ENCODE data around the gene CUEDC1.

CUEDC1 gene

GRCh38 chr17:57927048-57927723, 28.0 kb downstream of the CUEDC1 start:
- H3K36me3 ChIP-seq (ENCODE audit: control insufficient read depth, insufficient read depth, low read length) = no peaks in the 10 kb centered on the region
- TF ChIP-seq CTCF (IDR thresholded peaks at IDR 0.05) = no peak
- H3K27me3 ChIP-seq (ENCODE audit: control insufficient read depth, insufficient read depth, low read length) = no peaks in the 10 kb centered on the region
- H3K9ac ChIP-seq = no peak overlapping the region
- H2AFZ ChIP-seq = no peak overlapping the region
- no peak overlapping the region for H3K4me3 ChIP-seq (ENCODE audit: low read depth, low read length)
- H3K4me2 ChIP-seq (ENCODE audit: low read length) = no peak overlapping the region
- H3K27ac ChIP-seq = no peak overlapping the region
- no peaks in the 10 kb centered on the region for H3K9me3 ChIP-seq (ENCODE audit: control insufficient read depth, low read length)
- no peaks in the 10 kb centered on the region for H3K4me1 ChIP-seq
- H3K79me2 ChIP-seq = peaks cover 14% of the 10 kb centered on the region

GRCh38 chr17:57926723-57927047, 28.5 kb downstream of the CUEDC1 start:
- peaks cover 14% of the 10 kb centered on the region for H3K79me2 ChIP-seq
- H3K4me1 ChIP-seq = no peaks in the 10 kb centered on the region
- H3K9me3 ChIP-seq (ENCODE audit: control insufficient read depth, low read length) = no peaks in the 10 kb centered on the region
- no peak overlapping the region for H3K27ac ChIP-seq
- no peak for TF ChIP-seq CTCF (IDR thresholded peaks at IDR 0.05)
- no peak overlapping the region for H3K4me3 ChIP-seq (ENCODE audit: low read depth, low read length)
- H3K4me2 ChIP-seq (ENCODE audit: low read length) = no peak overlapping the region
- no peak overlapping the region for H2AFZ ChIP-seq
- no peak overlapping the region for H3K9ac ChIP-seq
- H3K36me3 ChIP-seq (ENCODE audit: control insufficient read depth, insufficient read depth, low read length) = no peaks in the 10 kb centered on the region
- H3K27me3 ChIP-seq (ENCODE audit: control insufficient read depth, insufficient read depth, low read length) = no peaks in the 10 kb centered on the region

- Histone ChIP-seq H3K4me2 (ENCODE audit: low read length) (no peak overlapping the region), H3K27me3 (ENCODE audit: control insufficient read depth, insufficient read depth, low read length) (no peaks in the 10 kb centered on the region), H3K27ac (no peak overlapping the region), H2AFZ (no peak overlapping the region), H3K9me3 (ENCODE audit: control insufficient read depth, low read length) (no peaks in the 10 kb centered on the region), H3K4me3 (ENCODE audit: low read depth, low read length) (no peak overlapping the region), H3K36me3 (ENCODE audit: control insufficient read depth, insufficient read depth, low read length) (no peaks in the 10 kb centered on the region), H3K9ac (no peak overlapping the region), H3K79me2 (peaks cover 14% of the 10 kb centered on the region), H3K4me1 (no peaks in the 10 kb centered on the region)
- no peak for TF ChIP-seq CTCF (IDR thresholded peaks at IDR 0.05)
Observed at GRCh38 chr17:57925361-57925990, 29.7 kb downstream of the CUEDC1 start.

GRCh38 chr17:57924677-57925076, 30.5 kb downstream of the CUEDC1 start:
- no peaks in the 10 kb centered on the region for H3K4me1 ChIP-seq
- H3K4me3 ChIP-seq (ENCODE audit: low read depth, low read length) = no peak overlapping the region
- peaks cover 14% of the 10 kb centered on the region for H3K79me2 ChIP-seq
- H3K9me3 ChIP-seq (ENCODE audit: control insufficient read depth, low read length) = no peaks in the 10 kb centered on the region
- H3K9ac ChIP-seq = no peak overlapping the region
- no peaks in the 10 kb centered on the region for H3K36me3 ChIP-seq (ENCODE audit: control insufficient read depth, insufficient read depth, low read length)
- H3K27ac ChIP-seq = no peak overlapping the region
- H3K27me3 ChIP-seq (ENCODE audit: control insufficient read depth, insufficient read depth, low read length) = no peaks in the 10 kb centered on the region
- H2AFZ ChIP-seq = no peak overlapping the region
- H3K4me2 ChIP-seq (ENCODE audit: low read length) = no peak overlapping the region
- no peak for TF ChIP-seq CTCF (IDR thresholded peaks at IDR 0.05)

All from parathyroid adenoma (tissue), 2 donors.